HCT116 (cell line): ENCODE measurements around the gene CD40. TPM values are rescaled to one million over a fixed set of nuclear protein-coding genes. Genes with fewer than 3 reads are reported as not detected.

ENCODE experiments used
- ATAC-seq: fragments of 200-7000 bp; cut with Tn5 transposase; 2 replicates; pipeline ENCODE4 v1.9.1; 2020; ENCODE audit warnings: mild to moderate bottlenecking, moderate library complexity
- BruUV-seq: library from RNA; stranded (reverse); fragments of 400-500 nt; replicated peaks from 2 replicates; lab custom pipeline; 2021; lab: Mats Ljungman, UMichigan
- CTCF ChIA-PET: fragments of 300-600 bp; sonication (Branson Sonifier 250); formaldehyde crosslinking; loops from one replicate; lab custom pipeline; 2021; ENCODE audit warnings: antibody characterized with exemption; lab: Charles Lee
- POLR2A ChIA-PET: fragments of 300-600, 350-600 bp; sonication (Branson Sonifier 250); formaldehyde crosslinking; loops from one replicate; lab custom pipeline; 2021; ENCODE audit warnings: antibody characterized with exemption; lab: Charles Lee
- RAD21 ChIA-PET, 2 experiments: fragments of 300-600 bp; sonication (Branson Sonifier 250); formaldehyde crosslinking; loops; one replicate each; lab custom pipeline; 2023; ENCODE audit warnings: low total read pairs in 2 of 2; ENCODE audit not compliant: uncharacterized antibody in 2 of 2, unreplicated experiment in 2 of 2, low non-redundant PET in 1 of 2; lab: Charles Lee
- DNase-seq: peaks from one replicate; pipeline ENCODE4 v3.0.0-alpha.2; 2010; ENCODE audit warnings: low read depth, low spot score
- H2AFZ ChIP-seq: fragments of 200-600 bp; shearing (Covaris generic), sonication (generic); 2 replicates; pipeline ENCODE4 v1.6.1; 2017; ENCODE audit warnings: low read depth, mixed run types, mixed read lengths, antibody characterized with exemption, low read length; ENCODE audit not compliant: poor library complexity, severe bottlenecking
- H3K27ac ChIP-seq: 2 replicates; pipeline ENCODE4 v1.5.1; 2012; ENCODE audit warnings: low read depth, low read length
- H3K27me3 ChIP-seq: fragments of 200-600 bp; sonication (generic); 2 replicates; pipeline ENCODE4 v1.6.1; 2016; ENCODE audit warnings: mixed run types, low read length, mixed read lengths; ENCODE audit not compliant: insufficient read depth
- H3K36me3 ChIP-seq, 2 experiments: fragments of 200-500 bp in 1 of 2; fragments of 200-600 bp in 1 of 2; sonication (Bioruptor generic) in 1 of 2; sonication (generic) in 1 of 2; 2 replicates each; pipeline versions ENCODE4 v1.5.1 to v1.6.1; 2014 to 2016; ENCODE audit warnings: low read length in 2 of 2, inconsistent platforms in 1 of 2, mixed read lengths in 1 of 2, mixed run types in 1 of 2; ENCODE audit not compliant: insufficient read depth in 2 of 2, control insufficient read depth in 1 of 2
- H3K4me1 ChIP-seq, 2 experiments: fragments of 200-600 bp in 1 of 2; sonication (generic) in 1 of 2; 2 replicates each; pipeline versions ENCODE4 v1.5.1 to v1.6.1; 2012 to 2017; ENCODE audit warnings: low read length in 2 of 2, inconsistent platforms in 1 of 2, mild to moderate bottlenecking in 1 of 2, mixed read lengths in 1 of 2, mixed run types in 1 of 2, moderate library complexity in 1 of 2; ENCODE audit not compliant: insufficient read depth in 2 of 2, control insufficient read depth in 1 of 2
- H3K4me2 ChIP-seq: fragments of 200-600 bp; sonication (generic); 2 replicates; pipeline ENCODE4 v1.6.1; 2017; ENCODE audit warnings: mixed run types, low read length, mixed read lengths
- H3K4me3 ChIP-seq, 2 experiments: fragments of 200-600 bp in 1 of 2; sonication (generic) in 1 of 2; replicated peaks in 1 of 2; 2 replicates each; pipeline ENCODE4 v1.5.1; 2011 to 2016; ENCODE audit warnings: low read length in 2 of 2, control low read depth in 1 of 2, low read depth in 1 of 2, mild to moderate bottlenecking in 1 of 2, mixed read lengths in 1 of 2, mixed run types in 1 of 2
- H3K79me2 ChIP-seq: fragments of 200-600 bp; sonication (generic); 2 replicates; pipeline ENCODE4 v1.6.1; 2017; ENCODE audit warnings: mild to moderate bottlenecking, mixed run types, low read length, moderate library complexity, mixed read lengths; ENCODE audit not compliant: insufficient read depth
- H3K9ac ChIP-seq: fragments of 200-600 bp; sonication (generic); 2 replicates; pipeline ENCODE4 v1.6.1; 2016; ENCODE audit warnings: low read length, mixed read lengths
- H3K9me2 ChIP-seq: fragments of 200-600 bp; sonication (generic), shearing (Covaris generic); 2 replicates; pipeline ENCODE4 v1.6.1; 2017; ENCODE audit warnings: mixed run types, mild to moderate bottlenecking, moderate library complexity; ENCODE audit not compliant: insufficient read depth
- H3K9me3 ChIP-seq, 2 experiments: fragments of 200-500 bp in 1 of 2; fragments of 200-600 bp in 1 of 2; sonication (Bioruptor generic) in 1 of 2; sonication (generic) in 1 of 2; 2 replicates each; pipeline ENCODE4 v1.6.1; 2014 to 2017; ENCODE audit warnings: low read length in 2 of 2, mixed read lengths in 2 of 2, inconsistent platforms in 1 of 2, low read depth in 1 of 2, mild to moderate bottlenecking in 1 of 2, mixed run types in 1 of 2, moderate library complexity in 1 of 2; ENCODE audit not compliant: control insufficient read depth in 1 of 2, insufficient read depth in 1 of 2
- H4K20me1 ChIP-seq: fragments of 200-600 bp; sonication (generic), shearing (Covaris generic); 2 replicates; pipeline ENCODE4 v1.6.1; 2017; ENCODE audit warnings: mixed run types, mild to moderate bottlenecking, moderate library complexity; ENCODE audit not compliant: insufficient read depth
- CEBPB ChIP-seq: IDR thresholded peaks from 2 replicates; pipeline ENCODE4 v1.6.1; 2012; ENCODE audit warnings: low read depth
- ELF1 ChIP-seq: IDR thresholded peaks from 2 replicates; pipeline ENCODE4 v1.6.1; 2012; ENCODE audit warnings: low read depth, borderline replicate concordance
- EZH2 ChIP-seq: fragments of 200-600 bp; sonication (generic); IDR thresholded peaks from 2 replicates; pipeline ENCODE4 v1.6.1; 2017; ENCODE audit warnings: antibody characterized with exemption, mixed run types
- JUND ChIP-seq: IDR thresholded peaks from 2 replicates; pipeline ENCODE4 v1.6.1; 2012
- MAX ChIP-seq: IDR thresholded peaks from 2 replicates; pipeline ENCODE4 v1.6.1; 2012
- POLR2A ChIP-seq: IDR thresholded peaks from 2 replicates; pipeline ENCODE4 v1.7.0; 2011; ENCODE audit warnings: borderline replicate concordance; ENCODE audit not compliant: insufficient read depth, insufficient read length; ENCODE audit errors: extremely low read depth
- POLR2AphosphoS5 ChIP-seq: IDR thresholded peaks from 2 replicates; pipeline ENCODE4 v1.6.1; 2011; ENCODE audit warnings: mild to moderate bottlenecking, low read depth, low read length, moderate library complexity
- RAD21 ChIP-seq: IDR thresholded peaks from 2 replicates; pipeline ENCODE4 v1.6.1; 2012; ENCODE audit warnings: low read depth, mild to moderate bottlenecking
- REST ChIP-seq: IDR thresholded peaks from 2 replicates; pipeline ENCODE4 v1.6.1; 2012; ENCODE audit warnings: low read depth
- SP1 ChIP-seq: IDR thresholded peaks from 2 replicates; pipeline ENCODE4 v1.6.1; 2012; ENCODE audit warnings: low read depth
- SRF ChIP-seq: IDR thresholded peaks from 2 replicates; pipeline ENCODE4 v1.6.1; 2012; ENCODE audit warnings: low read depth
- TCF7L2 ChIP-seq: IDR thresholded peaks from 2 replicates; pipeline ENCODE4 v1.7.0; 2011; ENCODE audit warnings: borderline replicate concordance, inconsistent platforms; ENCODE audit not compliant: insufficient read depth, insufficient read length; ENCODE audit errors: extremely low read depth
- ZBTB33 ChIP-seq: IDR thresholded peaks from 2 replicates; pipeline ENCODE4 v1.6.1; 2011; ENCODE audit warnings: mild to moderate bottlenecking, low read length, moderate library complexity; ENCODE audit not compliant: insufficient replicate concordance; ENCODE audit errors: extremely low read depth
- ZFX ChIP-seq: fragments of 450-650 bp; IDR thresholded peaks from 2 replicates; pipeline ENCODE4 v1.6.1; 2017
- ZNF274 ChIP-seq: fragments of 200-500 bp; sonication (Bioruptor generic); IDR thresholded peaks from 2 replicates; pipeline ENCODE4 v1.6.1; 2014; ENCODE audit warnings: mild to moderate bottlenecking, low read depth, low read length, inconsistent platforms
- intact Hi-C: fragments of 100-400 bp; cut with micrococcal nuclease; formaldehyde crosslinking; loops from 2 replicates; pipeline ENCODE4 v1.10.0; 2022
- total RNA-seq: library from RNA; stranded (reverse); gene quantifications from one replicate; pipeline ENCODE4 v1.2.1, GENCODE V29; 2021; ENCODE audit not compliant: unreplicated experiment

The CD40 gene
- total RNA-seq, 1 experiment from 2014 or later = 21.3 TPM

GRCh38 chr20:46078954-46079353 is 39.2 kb upstream of the CD40 start:
- H3K9me2 ChIP-seq = no peaks in the 10 kb centered on the region
- H3K36me3 ChIP-seq = peaks cover 15 to 36% of the 10 kb centered on the region in 2 experiments; a peak in 3 of 4 replicates
- H3K27ac ChIP-seq = no peak overlapping the region
- ATAC-seq (no peak), DNase-seq (no peak)
- no peak overlapping the region for H2AFZ ChIP-seq
- no peaks in the 10 kb centered on the region for H3K27me3 ChIP-seq
- TF ChIP-seq EZH2 (no peak), POLR2A (no peak), ZNF274 (no peak), TCF7L2 (no peak), SRF (no peak), REST (no peak)
- RAD21 ChIA-PET = no interaction called here
- H3K9ac ChIP-seq = no peak overlapping the region
- no peaks in the 10 kb centered on the region for H3K9me3 ChIP-seq
- H3K4me3 ChIP-seq = no peak overlapping the region
- CTCF ChIA-PET = no interaction called here
- intact Hi-C loops = no loop called here
- no TSS peak for BruUV-seq
- POLR2A ChIA-PET = no interaction called here
- H3K4me1 ChIP-seq = no peaks in the 10 kb centered on the region
- peaks cover 69% of the 10 kb centered on the region for H3K79me2 ChIP-seq
- H3K4me2 ChIP-seq = no peak overlapping the region
- H4K20me1 ChIP-seq = peaks cover 15% of the 10 kb centered on the region; the same call in 1 of the 2 replicates

GRCh38 chr20:46081074-46081473 is 37.0 kb upstream of the CD40 start:
- CTCF ChIA-PET = no interaction called here
- ATAC-seq = no peak
- TF ChIP-seq RAD21 = no peak
- no peak for TF ChIP-seq ZBTB33
- TF ChIP-seq JUND = no peak
- no peak for TF ChIP-seq SRF
- TF ChIP-seq ELF1 = no peak
- no peak for TF ChIP-seq EZH2
- TF ChIP-seq ZFX = no peak
- no peak for TF ChIP-seq CEBPB
- TF ChIP-seq POLR2AphosphoS5 = no peak
- TF ChIP-seq MAX = no peak
- no peak for TF ChIP-seq SP1

More at GRCh38 chr20:46081074-46081473, 37.0 kb upstream of the CD40 start:
- no peaks in the 10 kb centered on the region for H3K9me2 ChIP-seq
- peaks cover 31% of the 10 kb centered on the region; the same call in 1 of the 2 replicates for H4K20me1 ChIP-seq
- H3K36me3 ChIP-seq = peaks cover 9 to 21% of the 10 kb centered on the region in 2 experiments; a peak in 3 of 4 replicates
- H3K79me2 ChIP-seq = peaks cover 84% of the 10 kb centered on the region
- H3K9ac ChIP-seq = no peak overlapping the region
- H3K27me3 ChIP-seq = no peaks in the 10 kb centered on the region
- peaks cover 17% of the 10 kb centered on the region in 2 experiments for H3K4me1 ChIP-seq
- no peak overlapping the region for H3K4me3 ChIP-seq
- H3K9me3 ChIP-seq = no peaks in the 10 kb centered on the region
- no peak overlapping the region for H2AFZ ChIP-seq
- H3K4me2 ChIP-seq = no peak overlapping the region
- ChIA-PET RAD21 (no interaction called here), POLR2A (no interaction called here)
- intact Hi-C loops = no loop called here
- DNase-seq = no peak
- H3K27ac ChIP-seq = no peak overlapping the region
- no TSS peak for BruUV-seq
